CD4-positive, alpha-beta T cell (primary cell): Measurements from ENCODE around the gene PRF1. TPM values are rescaled to one million over a fixed set of nuclear protein-coding genes. Genes with fewer than 3 reads are reported as not detected.

ENCODE experiments used
- ATAC-seq: fragments of 200-7000 bp; cut with Tn5 transposase; one replicate; pipeline ENCODE4 v1.10.0; 2022; ENCODE audit warnings: mild to moderate bottlenecking; ENCODE audit not compliant: poor library complexity
- CTCF ChIA-PET: fragments of 350-600 bp; sonication (Branson Sonifier 250); formaldehyde crosslinking; loops from one replicate; lab custom pipeline; 2021; ENCODE audit warnings: antibody characterized with exemption, inconsistent platforms; lab: Charles Lee
- POLR2A ChIA-PET: fragments of 350-600 bp; sonication (Branson Sonifier 250); formaldehyde crosslinking; loops from one replicate; lab custom pipeline; 2021; ENCODE audit warnings: antibody characterized with exemption, inconsistent platforms; lab: Charles Lee
- DNase-seq, 14 experiments: peaks; one replicate each; pipeline ENCODE4 v3.0.0-alpha.2; 2013 to 2020; ENCODE audit warnings: mixed read lengths in 2 of 14
- H3K27ac ChIP-seq, 2 donors: one replicate each; pipeline versions ENCODE4 v1.5.1 to v1.7.0; 2013; ENCODE audit warnings: low read length in 2 of 2, low read depth in 1 of 2, mild to moderate bottlenecking in 1 of 2
- H3K27me3 ChIP-seq, 2 experiments: 1 replicate in 1 of 2; 2 replicates in 1 of 2; pipeline versions ENCODE4 v1.6.1 to v1.7.0; 2013; ENCODE audit warnings: low read length in 2 of 2, control low read depth in 1 of 2, mild to moderate bottlenecking in 1 of 2, moderate library complexity in 1 of 2; ENCODE audit not compliant: insufficient read depth in 2 of 2, control insufficient read depth in 1 of 2
- H3K36me3 ChIP-seq: one replicate; pipeline ENCODE4 v1.6.1; 2013; ENCODE audit warnings: low read length, control low read depth; ENCODE audit not compliant: insufficient read depth
- H3K4me1 ChIP-seq: one replicate; pipeline ENCODE4 v1.6.1; 2013; ENCODE audit warnings: low read length, control low read depth; ENCODE audit not compliant: insufficient read depth
- H3K4me3 ChIP-seq: one replicate; pipeline ENCODE4 v1.5.1; 2013; ENCODE audit warnings: mild to moderate bottlenecking, low read length, moderate library complexity
- H3K9me3 ChIP-seq, 2 experiments: 1 replicate in 1 of 2; 2 replicates in 1 of 2; pipeline versions ENCODE4 v1.6.1 to v1.7.0; 2013; ENCODE audit warnings: low read length in 2 of 2, mild to moderate bottlenecking in 2 of 2, control low read depth in 1 of 2, moderate library complexity in 1 of 2; ENCODE audit not compliant: control insufficient read depth in 1 of 2, insufficient read depth in 1 of 2
- H3K27ac Mint-ChIP-seq: one replicate; pipeline ENCODE4 v1.8.0; 2020; ENCODE audit warnings: mixed read lengths
- H3K27me3 Mint-ChIP-seq: one replicate; pipeline ENCODE4 v1.8.0; 2021; ENCODE audit warnings: mixed read lengths
- H3K36me3 Mint-ChIP-seq: one replicate; pipeline ENCODE4 v1.8.0; 2021; ENCODE audit warnings: low read depth, mixed read lengths
- H3K4me1 Mint-ChIP-seq: one replicate; pipeline ENCODE4 v1.8.0; 2021; ENCODE audit warnings: low read depth, mixed read lengths
- H3K4me3 Mint-ChIP-seq: one replicate; pipeline ENCODE4 v1.8.0; 2020; ENCODE audit warnings: mild to moderate bottlenecking, mixed read lengths
- H3K9me3 Mint-ChIP-seq: one replicate; pipeline ENCODE4 v1.8.0; 2020; ENCODE audit warnings: mixed read lengths
- CTCF ChIP-seq: fragments of 200-600 bp; IDR thresholded peaks from one replicate; pipeline ENCODE4 v1.8.0; 2022; ENCODE audit warnings: antibody characterized with exemption, mild to moderate bottlenecking
- intact Hi-C, 2 experiments: fragments of 100-400 bp; cut with DNase I in 1 of 2; cut with micrococcal nuclease in 1 of 2; formaldehyde crosslinking; loops; one replicate each; pipeline versions ENCODE4 v1.15.1 to v1.9.0; 2023 to 2025; cut with DNase I, micrococcal nuclease
- total RNA-seq, 174 experiments: library from RNA in 2 of 174; stranded (reverse) in 2 of 174; gene quantifications; one replicate each; pipeline ENCODE4 v1.2.3 and lab custom pipeline; 2021 to 2026

The PRF1 gene
- total RNA-seq, 2 experiments from 2014 or later: 7.4 to 9.4 TPM

DNA sequence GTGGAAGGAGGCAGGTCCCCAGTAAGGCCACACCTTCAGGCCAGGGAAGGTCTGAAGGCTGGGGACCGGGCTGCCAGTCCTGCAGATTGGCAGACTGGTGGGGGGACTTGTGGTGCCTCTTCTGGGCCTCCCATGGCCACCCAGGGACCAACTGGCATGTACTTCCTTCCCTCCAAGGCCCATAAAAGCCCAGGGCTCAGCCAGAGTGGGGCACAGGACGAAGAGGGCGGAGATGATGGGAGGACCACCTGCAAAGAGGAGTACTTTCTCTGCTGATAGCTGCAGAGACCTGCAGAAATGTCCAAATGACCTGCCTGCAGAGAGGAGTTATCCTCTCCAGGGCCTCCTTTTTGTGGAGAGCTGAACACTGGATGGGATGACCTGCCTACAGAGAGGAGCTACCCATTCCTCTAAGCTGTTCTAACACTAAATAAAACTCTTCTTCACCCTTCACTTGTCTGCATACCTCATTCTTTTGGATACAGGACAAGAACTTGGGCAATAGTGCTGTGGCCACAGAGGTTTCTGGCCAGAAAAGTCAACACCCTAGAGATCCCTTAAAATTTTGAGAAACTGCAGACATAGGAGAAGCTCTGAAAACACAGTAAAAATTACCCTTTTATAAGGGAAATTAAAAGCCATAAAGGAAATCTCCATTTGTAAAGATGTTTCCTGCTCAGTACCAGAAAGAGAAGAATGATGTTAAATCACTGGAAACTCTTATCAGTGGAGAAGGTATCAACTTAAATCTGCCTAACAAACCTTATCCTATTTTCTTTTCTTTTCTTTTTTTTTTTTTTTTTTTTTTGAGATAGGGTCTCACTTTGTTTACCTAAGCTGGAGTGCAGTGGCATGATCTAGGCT is 20.7 kb upstream of the PRF1 start:
- DNase-seq (no peak), ATAC-seq (no peak)
- H3K36me3 ChIP-seq: no peaks in the 10 kb centered on the region
- POLR2A ChIA-PET: no interaction called here
- no peak for TF ChIP-seq CTCF
- H3K9me3 ChIP-seq: peaks cover 6 to 12% of the 10 kb centered on the region in 2 experiments
- H3K4me3 ChIP-seq: no peak overlapping the region
- H3K4me1 ChIP-seq: no peaks in the 10 kb centered on the region
- Mint-ChIP-seq H3K36me3 (peaks cover 6% of the 10 kb centered on the region), H3K27me3 (peaks cover 7% of the 10 kb centered on the region), H3K4me1 (no peaks in the 10 kb centered on the region), H3K4me3 (no peak overlapping the region), H3K9me3 (peaks cover 14% of the 10 kb centered on the region), H3K27ac (no peak overlapping the region)
- H3K27me3 ChIP-seq: no peaks in the 10 kb centered on the region
- CTCF ChIA-PET: no interaction called here
- H3K27ac ChIP-seq: no peak overlapping the region
- intact Hi-C loops: no loop called here

GRCh38 chr10:70622541-70622940 is 20.0 kb upstream of the PRF1 start:
- no peak overlapping the region for H3K27ac Mint-ChIP-seq
- no peak overlapping the region for H3K4me3 Mint-ChIP-seq
- peaks cover 0 to 12% of the 10 kb centered on the region in 2 experiments for H3K9me3 ChIP-seq
- H3K27ac ChIP-seq: no peak overlapping the region
- H3K36me3 ChIP-seq: no peaks in the 10 kb centered on the region
- no peaks in the 10 kb centered on the region for H3K27me3 ChIP-seq
- no peak for TF ChIP-seq CTCF
- ATAC-seq (no peak), DNase-seq (no peak)
- intact Hi-C loops: no loop called here
- ChIA-PET CTCF (no interaction called here), POLR2A (no interaction called here)
- H3K4me1 Mint-ChIP-seq: no peaks in the 10 kb centered on the region
- no peak overlapping the region for H3K4me3 ChIP-seq
- H3K36me3 Mint-ChIP-seq: peaks cover 6% of the 10 kb centered on the region
- no peaks in the 10 kb centered on the region for H3K4me1 ChIP-seq
- peaks cover 8% of the 10 kb centered on the region for H3K27me3 Mint-ChIP-seq
- peaks cover 14% of the 10 kb centered on the region for H3K9me3 Mint-ChIP-seq

GRCh38 chr10:70621503-70622078 is 19.1 kb upstream of the PRF1 start:
- POLR2A ChIA-PET: no interaction called here
- no peak overlapping the region for H3K27ac ChIP-seq
- intact Hi-C loops: no loop called here
- Mint-ChIP-seq H3K4me3 (no peak overlapping the region), H3K9me3 (peaks cover 14% of the 10 kb centered on the region), H3K36me3 (peaks cover 6% of the 10 kb centered on the region), H3K27ac (no peak overlapping the region), H3K27me3 (peaks cover 11% of the 10 kb centered on the region), H3K4me1 (no peaks in the 10 kb centered on the region)
- no peaks in the 10 kb centered on the region for H3K36me3 ChIP-seq
- no peak for ATAC-seq
- CTCF ChIA-PET: no interaction called here
- no peak for DNase-seq
- no peak for TF ChIP-seq CTCF
- peaks cover 3% of the 10 kb centered on the region for H3K4me1 ChIP-seq
- no peaks in the 10 kb centered on the region for H3K27me3 ChIP-seq
- H3K4me3 ChIP-seq: no peak overlapping the region
- peaks cover 0 to 12% of the 10 kb centered on the region in 2 experiments for H3K9me3 ChIP-seq
